Esophagus muscularis mucosa (tissue), 4 donors: Measurements from ENCODE around the gene PIK3R6.

Experiments
- CTCF ChIP-seq, 3 experiments: fragments of 200-600 bp in 2 of 3; fragments of 450-650 bp in 1 of 3; sonication (generic) in 2 of 3; IDR thresholded peaks; one replicate each; pipeline ENCODE4 v1.5.1; 2017 to 2019; ENCODE audit warnings: antibody characterized with exemption in 3 of 3, mild to moderate bottlenecking in 2 of 3, moderate library complexity in 1 of 3
- EP300 ChIP-seq: sonication (generic); formaldehyde crosslinking; IDR thresholded peaks from one replicate; pipeline ENCODE4 v1.6.1; 2017; ENCODE audit warnings: antibody characterized with exemption
- POLR2A ChIP-seq: fragments of 450-650 bp; IDR thresholded peaks from one replicate; pipeline ENCODE4 v1.6.1; 2017; ENCODE audit warnings: antibody characterized with exemption, moderate library complexity, mild to moderate bottlenecking, low read depth
- POLR2AphosphoS5 ChIP-seq, 2 donors: sonication (generic); formaldehyde crosslinking; IDR thresholded peaks; one replicate each; pipeline ENCODE4 v1.6.1; 2017; ENCODE audit warnings: antibody characterized with exemption in 2 of 2

DNA sequence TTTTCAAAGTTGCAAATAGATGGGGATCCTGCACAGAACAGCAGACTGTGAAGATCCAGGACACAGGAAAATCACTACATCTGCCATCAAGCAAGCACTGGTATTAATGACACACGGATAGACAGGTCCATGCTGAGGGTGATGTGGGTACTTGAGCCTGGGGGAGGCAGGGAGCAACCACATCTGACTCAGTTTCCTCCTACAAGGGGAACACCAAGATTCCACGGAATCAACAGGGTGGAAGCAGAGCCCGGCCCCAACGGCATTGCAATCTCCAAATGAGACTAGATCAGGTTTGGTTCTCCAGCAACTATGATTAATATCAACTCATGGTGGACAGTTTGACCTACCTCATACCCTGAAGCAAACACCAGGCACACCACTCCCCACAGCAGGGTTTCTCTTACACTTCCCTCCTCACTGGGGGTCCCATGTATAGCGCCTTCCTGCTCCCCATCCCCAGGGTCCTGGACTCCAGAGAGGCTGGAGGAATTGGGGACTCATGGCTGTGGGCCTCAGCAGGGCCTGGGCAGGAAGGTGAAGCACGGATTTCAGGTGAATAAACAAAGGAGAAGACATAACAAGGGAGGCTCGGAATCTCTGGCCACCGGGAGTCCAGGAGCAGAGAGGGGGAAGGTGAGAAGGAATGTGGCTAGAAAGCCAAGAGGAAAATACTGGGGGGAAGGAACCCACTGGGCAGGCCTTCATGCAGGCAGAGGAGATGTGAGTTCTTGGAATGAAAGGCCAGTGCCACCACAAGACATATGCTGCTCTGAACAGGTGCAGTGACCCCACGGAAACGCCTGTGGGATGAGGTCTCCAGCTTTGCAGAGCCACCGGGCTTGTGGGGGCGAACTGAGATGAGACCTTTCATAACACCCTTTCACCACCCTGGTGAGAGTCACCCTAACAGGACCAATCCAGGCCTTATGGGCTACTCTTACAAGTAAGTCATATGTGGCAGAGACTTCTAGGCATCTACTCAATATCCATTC, 29.5 kb upstream of the PIK3R6 start:
- TF ChIP-seq CTCF (IDR thresholded peaks at IDR 0.05), result no peak
- TF ChIP-seq POLR2A, result no peak
- no peak for TF ChIP-seq EP300
- TF ChIP-seq POLR2AphosphoS5 (IDR thresholded peaks at IDR 0.05), result no peak
